K562 (cell line): ENCODE measurements around the gene MERTK. TPM values are rescaled to one million over a fixed set of nuclear protein-coding genes. Genes with fewer than 3 reads are reported as not detected.

ENCODE experiments used
- ATAC-seq: fragments of 200-7000 bp; cut with Tn5 transposase; 3 replicates; pipeline ENCODE4 v1.9.1; 2020; ENCODE audit warnings: moderate library complexity
- BruUV-seq: library from RNA; stranded (reverse); fragments of 400-500 nt; replicated peaks from 2 replicates; lab custom pipeline; 2021; lab: Mats Ljungman, UMichigan
- CTCF ChIA-PET: fragments of 300-600 bp; formaldehyde crosslinking; extraction: SDS; loops from one replicate; lab custom pipeline; 2021; ENCODE audit warnings: low intra/inter-chr PET ratio; lab: Yijun Ruan, JAX
- POLR2A ChIA-PET: fragments of 300-600, 350-650 bp; sonication (Branson Sonifier 250); formaldehyde crosslinking; extraction: SDS; loops from one replicate; lab custom pipeline; 2021; ENCODE audit warnings: antibody characterized with exemption, inconsistent platforms; lab: Yijun Ruan, JAX
- DNase-seq, 4 experiments: peaks; one replicate each; pipeline versions ENCODE4 v3.0.0 to v3.0.0-alpha.2; 2011 to 2018; ENCODE audit warnings: low spot score in 3 of 4, mixed read lengths in 3 of 4; ENCODE audit errors: extremely low read depth in 1 of 4
- FAIRE-seq: peaks from 2 replicates; lab custom pipeline; 2011; peaks lifted over from hg19 to GRCh38; lab: Jason Lieb, UNC
- H2AFZ ChIP-seq: 2 replicates; pipeline ENCODE4 v1.6.0; 2011; ENCODE audit warnings: low read depth, low read length, control low read depth, inconsistent platforms
- H3K27ac ChIP-seq: fragments of 200-600 bp; 3 replicates; pipeline ENCODE4 v1.8.0; 2011; ENCODE audit warnings: low read depth, mild to moderate bottlenecking, control low read depth, inconsistent platforms, low read length, moderate library complexity, mixed read lengths; ENCODE audit errors: extremely low read depth
- H3K27me3 ChIP-seq, 2 experiments: fragments of 300-600 bp in 1 of 2; 2 replicates in 1 of 2; 3 replicates in 1 of 2; pipeline versions ENCODE4 v1.6.0 to v1.8.0; 2011; ENCODE audit warnings: inconsistent platforms in 2 of 2, low read length in 2 of 2, mild to moderate bottlenecking in 1 of 2, mixed read lengths in 1 of 2, moderate library complexity in 1 of 2; ENCODE audit not compliant: control insufficient read depth in 2 of 2, insufficient read depth in 2 of 2
- H3K36me3 ChIP-seq: fragments of 300-600 bp; 3 replicates; pipeline ENCODE4 v1.8.0; 2011; ENCODE audit warnings: mild to moderate bottlenecking, low read length, inconsistent platforms; ENCODE audit not compliant: control insufficient read depth, insufficient read depth
- H3K4me1 ChIP-seq, 2 experiments: fragments of 200-600 bp in 1 of 2; replicated peaks in 1 of 2; 2 replicates in 1 of 2; 3 replicates in 1 of 2; pipeline versions ENCODE4 v1.5.1 to v1.8.0; 2011; ENCODE audit warnings: inconsistent platforms in 2 of 2, low read length in 2 of 2, mild to moderate bottlenecking in 1 of 2, mixed read lengths in 1 of 2, moderate library complexity in 1 of 2; ENCODE audit not compliant: control insufficient read depth in 2 of 2, insufficient read depth in 2 of 2
- H3K4me2 ChIP-seq: 2 replicates; pipeline ENCODE4 v1.6.1; 2011; ENCODE audit warnings: low read length, control low read depth, inconsistent platforms, mixed read lengths; ENCODE audit not compliant: insufficient read depth
- H3K4me3 ChIP-seq: fragments of 200-600 bp; sonication (generic), shearing (Covaris generic); 2 replicates; pipeline ENCODE4 v1.5.1; 2016; ENCODE audit warnings: control low read depth, inconsistent platforms
- H3K79me2 ChIP-seq: fragments of 200-600 bp; 3 replicates; pipeline ENCODE4 v1.8.0; 2011; ENCODE audit warnings: low read length, inconsistent platforms; ENCODE audit not compliant: control insufficient read depth, insufficient read depth
- H3K9ac ChIP-seq, 2 experiments: 2 replicates each; pipeline versions ENCODE4 v1.6.0 to v1.6.1; 2011; ENCODE audit warnings: low read depth in 2 of 2, low read length in 2 of 2, control low read depth in 1 of 2, inconsistent platforms in 1 of 2, mild to moderate bottlenecking in 1 of 2, mixed read lengths in 1 of 2; ENCODE audit not compliant: insufficient read depth in 1 of 2
- H3K9me1 ChIP-seq: one replicate; pipeline ENCODE4 v1.6.0; 2011; ENCODE audit warnings: inconsistent platforms, mild to moderate bottlenecking, low read length, moderate library complexity; ENCODE audit not compliant: control insufficient read depth, insufficient read depth
- H3K9me3 ChIP-seq: replicated peaks from 2 replicates; pipeline ENCODE4 v1.5.1; 2011; ENCODE audit warnings: low read depth, low read length, inconsistent platforms; ENCODE audit not compliant: control insufficient read depth, insufficient read depth
- H4K20me1 ChIP-seq: replicated peaks from 2 replicates; pipeline ENCODE4 v1.6.1; 2011; ENCODE audit warnings: low read length, inconsistent platforms, mixed read lengths; ENCODE audit not compliant: control insufficient read depth, insufficient read depth
- ADNP ChIP-seq: fragments of 200-800 bp; sonication (Bioruptor generic); IDR thresholded peaks from 2 replicates; pipeline ENCODE4 v1.6.1; 2016; ENCODE audit warnings: missing genetic modification characterization, missing compliant biosample characterization
- ARNT ChIP-seq, 2 experiments: fragments of 450-650 bp; IDR thresholded peaks; 2 replicates each; pipeline ENCODE4 v1.6.1; 2016; ENCODE audit warnings: mild to moderate bottlenecking in 1 of 2
- BRD9 ChIP-seq: fragments of 450-650 bp; IDR thresholded peaks from 2 replicates; pipeline ENCODE4 v1.6.1; 2018; ENCODE audit warnings: low read depth; ENCODE audit not compliant: partially characterized antibody
- DLX4 ChIP-seq: fragments of 250-450 bp; sonication (Bioruptor Pico); IDR thresholded peaks from 2 replicates; pipeline ENCODE4 v1.6.1; 2021; ENCODE audit warnings: mild to moderate bottlenecking
- GATA2 ChIP-seq: sonication (generic); formaldehyde crosslinking; IDR thresholded peaks from 2 replicates; pipeline ENCODE4 v1.4.0; 2020; ENCODE audit warnings: mild to moderate bottlenecking, missing genetic modification reagents
- HDAC6 ChIP-seq: IDR thresholded peaks from 2 replicates; pipeline ENCODE4 v1.6.1; 2012; ENCODE audit warnings: low read depth, mild to moderate bottlenecking, control low read depth, inconsistent platforms, low read length, moderate library complexity
- MBD2 ChIP-seq: sonication (generic); IDR thresholded peaks from 2 replicates; pipeline ENCODE4 v1.6.1; 2016; ENCODE audit warnings: low read depth, borderline replicate concordance
- NFYB ChIP-seq: IDR thresholded peaks from 2 replicates; pipeline ENCODE4 v1.6.1; 2011; ENCODE audit warnings: mild to moderate bottlenecking, moderate library complexity; ENCODE audit not compliant: insufficient read length; ENCODE audit errors: extremely low read depth
- PCBP1 ChIP-seq: fragments of 200-400 bp; formaldehyde crosslinking; IDR thresholded peaks from 2 replicates; pipeline ENCODE4 v1.6.1; 2018; ENCODE audit warnings: mild to moderate bottlenecking, low read depth, low read length; ENCODE audit not compliant: poor library complexity, severe bottlenecking
- STAG1 ChIP-seq: sonication (generic); formaldehyde crosslinking; IDR thresholded peaks from 2 replicates; pipeline ENCODE4 v1.5.0; 2020; ENCODE audit warnings: missing genetic modification reagents, borderline replicate concordance
- TFAM ChIP-seq: fragments of 250-450 bp; sonication (Bioruptor Pico); conservative IDR thresholded peaks from 2 replicates; pipeline ENCODE4 v1.5.0; 2021; ENCODE audit warnings: mild to moderate bottlenecking, moderate library complexity
- TSC22D4 ChIP-seq: fragments of 450-650 bp; IDR thresholded peaks from 2 replicates; pipeline ENCODE4 v1.6.1; 2016; ENCODE audit warnings: missing genetic modification characterization, missing biosample characterization, control low read depth
- XRCC4 ChIP-seq: IDR thresholded peaks from one replicate; pipeline ENCODE4 v1.6.1; 2011; ENCODE audit not compliant: insufficient read depth, insufficient read length; ENCODE audit errors: extremely low read depth
- ZNF384 ChIP-seq: IDR thresholded peaks from 2 replicates; pipeline ENCODE4 v1.6.1; 2012; ENCODE audit warnings: low read depth, low read length, improper control_type of control experiment
- ZNF445 ChIP-seq: fragments of 250-450 bp; sonication (Bioruptor Pico); IDR thresholded peaks from 2 replicates; pipeline ENCODE4 v1.4.0; 2020; ENCODE audit warnings: low read depth, mild to moderate bottlenecking, moderate library complexity
- in situ Hi-C: fragments of 300-500 bp; cut with MboI; formaldehyde crosslinking; loops from 4 replicates; pipeline ENCODE4 v1.15.0; 2018; ENCODE audit warnings: inconsistent platforms, mixed read lengths
- intact Hi-C: fragments of 100-400 bp; cut with micrococcal nuclease; formaldehyde crosslinking; loops from 2 replicates; pipeline ENCODE4 v1.14.2; 2022
- polyA plus RNA-seq, 8 experiments: library from polyadenylated mRNA; depleted of rRNA in 4 of 8; stranded (reverse) in 5 of 8; unstranded in 3 of 8; fragments of >200 nt; fragmentation: Nextera tagmentation in 2 of 8; fragmentation: Illumina TruSeq in 1 of 8; extraction: Ambion mirVana in 2 of 8; extraction: Trizol in 1 of 8; gene quantifications; 2 replicates each; pipeline versions ENCODE4 v1.2.1 to v1.2.3, GENCODE V29; 2011 to 2014; ENCODE audit warnings: inconsistent platforms in 1 of 8, missing spikeins in 1 of 8
- total RNA-seq, 7 experiments: library from RNA; depleted of rRNA in 6 of 7; stranded (reverse); fragments of >200 nt in 6 of 7; fragmentation: Illumina TruSeq in 2 of 7; extraction: Trizol in 2 of 7; gene quantifications; 2 replicates each; pipeline versions ENCODE4 v1.2.1 to v1.2.3, GENCODE V29; 2011 to 2021; ENCODE audit warnings: low replicate concordance in 1 of 7

MERTK gene
- total and polyA plus RNA-seq, 9 of the 15 experiments (the other 6 are each of a cell fraction or from before 2014, with no cell fraction given) = 0.23 to 1.6 (median 0.74) TPM

- no peak overlapping the region for H3K4me3 ChIP-seq
- H3K79me2 ChIP-seq = no peaks in the 10 kb centered on the region
- BruUV-seq = no TSS peak
- DNase-seq (no peak), FAIRE-seq (no peak), ATAC-seq (no peak)
- no peaks in the 10 kb centered on the region; the same call in 1 of the 2 replicates for H3K9me3 ChIP-seq
- H4K20me1 ChIP-seq = no peaks in the 10 kb centered on the region
- H3K36me3 ChIP-seq = no peaks in the 10 kb centered on the region
- H2AFZ ChIP-seq = no peak overlapping the region
- no peak overlapping the region for H3K27ac ChIP-seq
- CTCF ChIA-PET = no interaction called here
- H3K27me3 ChIP-seq = no peaks in the 10 kb centered on the region
- POLR2A ChIA-PET = no interaction called here
- no peak overlapping the region for H3K4me2 ChIP-seq
- no peak overlapping the region for H3K9ac ChIP-seq
- intact Hi-C loops (no loop called here), in situ Hi-C loops (no loop called here)
- TF ChIP-seq MBD2 (no peak), ZNF384 (no peak), ARNT (IDR thresholded peaks at IDR 0.05) (no peak), BRD9 (no peak), XRCC4 (no peak), STAG1 (CRISPR knock-in tag) (no peak), ZNF445 (CRISPR knock-in tag) (no peak), NFYB (no peak), TFAM (CRISPR knock-in tag) (no peak), ADNP (tag) (no peak), PCBP1 (no peak), HDAC6 (no peak), TSC22D4 (tag) (no peak), DLX4 (CRISPR knock-in tag) (no peak), GATA2 (CRISPR knock-in tag) (no peak)
- H3K4me1 ChIP-seq = peaks cover 3 to 13% of the 10 kb centered on the region in 2 experiments; a peak in 3 of 5 replicates
- H3K9me1 ChIP-seq = no peaks in the 10 kb centered on the region
Measured at GRCh38 chr2:112046231-112046630, 147.8 kb downstream of the MERTK start.
